ENCODE data around the gene GRM2.
A peak's percentile ranks its signal among the peaks of the same experiment; 100 is the strongest.

The GRM2 gene

GRCh38 chr3:51680663-51681230, 26.1 kb upstream of the GRM2 start:
- TF ChIP-seq, protein P1, sequence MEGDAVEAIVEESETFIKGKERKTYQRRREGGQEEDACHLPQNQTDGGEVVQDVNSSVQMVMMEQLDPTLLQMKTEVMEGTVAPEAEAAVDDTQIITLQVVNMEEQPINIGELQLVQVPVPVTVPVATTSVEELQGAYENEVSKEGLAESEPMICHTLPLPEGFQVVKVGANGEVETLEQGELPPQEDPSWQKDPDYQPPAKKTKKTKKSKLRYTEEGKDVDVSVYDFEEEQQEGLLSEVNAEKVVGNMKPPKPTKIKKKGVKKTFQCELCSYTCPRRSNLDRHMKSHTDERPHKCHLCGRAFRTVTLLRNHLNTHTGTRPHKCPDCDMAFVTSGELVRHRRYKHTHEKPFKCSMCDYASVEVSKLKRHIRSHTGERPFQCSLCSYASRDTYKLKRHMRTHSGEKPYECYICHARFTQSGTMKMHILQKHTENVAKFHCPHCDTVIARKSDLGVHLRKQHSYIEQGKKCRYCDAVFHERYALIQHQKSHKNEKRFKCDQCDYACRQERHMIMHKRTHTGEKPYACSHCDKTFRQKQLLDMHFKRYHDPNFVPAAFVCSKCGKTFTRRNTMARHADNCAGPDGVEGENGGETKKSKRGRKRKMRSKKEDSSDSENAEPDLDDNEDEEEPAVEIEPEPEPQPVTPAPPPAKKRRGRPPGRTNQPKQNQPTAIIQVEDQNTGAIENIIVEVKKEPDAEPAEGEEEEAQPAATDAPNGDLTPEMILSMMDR (conservative IDR thresholded peaks at IDR 0.05; ENCODE audit: low read length): no peak
- no peak for DNase-seq (ENCODE audit: low read depth)
- H3K4me3 ChIP-seq (ENCODE audit: low read length): no peak overlapping the region

DNA sequence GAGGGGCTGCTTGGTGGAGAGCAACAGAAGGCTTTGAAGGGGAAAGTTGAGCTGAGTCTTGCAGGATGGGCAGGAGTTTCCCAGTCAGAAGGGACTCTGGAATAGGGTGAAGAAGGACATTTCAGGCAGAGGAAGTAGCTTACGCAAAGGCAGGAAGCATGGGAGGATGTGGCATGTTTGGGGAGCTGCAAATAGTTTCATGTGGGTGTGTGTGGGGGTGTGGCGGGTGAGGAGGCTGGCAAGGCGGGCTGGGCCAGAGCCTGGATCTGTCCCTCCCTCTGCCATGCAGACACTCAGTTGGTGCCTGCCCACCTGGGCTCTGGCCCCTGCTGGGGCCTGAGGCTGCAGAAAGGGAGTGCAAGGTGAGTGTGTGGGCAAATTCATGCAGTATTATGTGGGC, 25.4 kb upstream of the GRM2 start:
- no peak overlapping the region for H3K4me3 ChIP-seq (ENCODE audit: low read length)
- peak; percentile 55 for DNase-seq (ENCODE audit: low read depth)
- TF ChIP-seq, protein P1 (conservative IDR thresholded peaks at IDR 0.05; ENCODE audit: low read length): no peak

- DNase-seq (ENCODE audit: low read depth): peak; percentile 88
- H3K4me3 ChIP-seq (ENCODE audit: low read length): no peak overlapping the region
- TF ChIP-seq, protein P1 (conservative IDR thresholded peaks at IDR 0.05; ENCODE audit: low read length): peak; percentile 93
These were observed 24.8 kb upstream of the GRM2 start for GRCh38 chr3:51682079-51682478.

- no peak overlapping the region for H3K4me3 ChIP-seq (ENCODE audit: low read length)
- TF ChIP-seq, protein P1 (conservative IDR thresholded peaks at IDR 0.05; ENCODE audit: low read length): no peak
- DNase-seq (ENCODE audit: low read depth): no peak
These were observed 24.3 kb upstream of the GRM2 start for GRCh38 chr3:51682526-51682925.

GRCh38 chr3:51683566-51683965, 23.3 kb upstream of the GRM2 start:
- no peak overlapping the region for H3K4me3 ChIP-seq (ENCODE audit: low read length)
- DNase-seq (ENCODE audit: low read depth): no peak
- TF ChIP-seq, protein P1 (conservative IDR thresholded peaks at IDR 0.05; ENCODE audit: low read length): no peak

- no peak for DNase-seq (ENCODE audit: low read depth)
These were observed 21.7 kb upstream of the GRM2 start for GRCh38 chr3:51684971-51685751.

More at GRCh38 chr3:51684971-51685751, 21.7 kb upstream of the GRM2 start:
- no peak overlapping the region for H3K4me3 ChIP-seq (ENCODE audit: low read length)
- TF ChIP-seq, protein P1 (conservative IDR thresholded peaks at IDR 0.05; ENCODE audit: low read length): no peak
